Colonic mucosa (tissue), 4 donors: ENCODE results near the gene MSLN. TPM values are rescaled to one million over a fixed set of nuclear protein-coding genes. Genes with fewer than 3 reads are reported as not detected.

Source experiments
- DNase-seq: peaks from one replicate; pipeline ENCODE4 v3.0.0-alpha.2; 2020
- H3K27ac ChIP-seq: fragments of 200-600 bp; one replicate; pipeline ENCODE4 v1.8.0; 2021
- H3K27me3 ChIP-seq: fragments of 200-600 bp; one replicate; pipeline ENCODE4 v1.8.0; 2021
- H3K36me3 ChIP-seq: fragments of 200-600 bp; one replicate; pipeline ENCODE4 v1.8.0; 2021
- H3K4me1 ChIP-seq: fragments of 200-600 bp; one replicate; pipeline ENCODE4 v1.8.0; 2021; ENCODE audit warnings: mild to moderate bottlenecking
- H3K4me3 ChIP-seq: fragments of 200-600 bp; one replicate; pipeline ENCODE4 v1.8.0; 2021
- H3K9ac ChIP-seq, 2 donors: one replicate each; pipeline ENCODE4 v1.7.0; 2013; ENCODE audit warnings: control low read depth in 2 of 2, low read depth in 2 of 2, low read length in 2 of 2
- H3K9me3 ChIP-seq: fragments of 200-600 bp; one replicate; pipeline ENCODE4 v1.8.0; 2021
- intact Hi-C: fragments of 100-400 bp; cut with DNase I; formaldehyde crosslinking; loops from one replicate; pipeline ENCODE4 v1.14.1; 2022
- total RNA-seq, 2 donors: library from RNA; stranded (reverse); fragmentation: NEBNext Ultra II Directional in 1 of 2; extraction: Animal tissue kit (Norgen Biotek cat#: 25700) in 1 of 2; gene quantifications; one replicate each; pipeline ENCODE4 v1.2.1, GENCODE V29; 2021
- TF ChIP-seq, protein P1 (sequence below): fragments of 200-600 bp; IDR thresholded peaks from one replicate; pipeline ENCODE4 v1.8.0; 2022; ENCODE audit warnings: antibody characterized with exemption, mild to moderate bottlenecking
- donor health status: healthy.
- donor health status: DM: no; HTN: no; CAD: no.
- donor health status: DM: no; HTN: no; CAD: no.

The MSLN gene
- total RNA-seq, 2 donors from 2014 or later: 1.4 to 1.8 TPM

- Histone ChIP-seq H3K27me3 (peaks cover 9% of the 10 kb centered on the region), H3K9me3 (no peaks in the 10 kb centered on the region), H3K36me3 (no peaks in the 10 kb centered on the region), H3K4me1 (peaks cover 13% of the 10 kb centered on the region), H3K4me3 (peak overlapping the region; percentile 42), H3K9ac (peak overlapping the region; percentile 12 to 16), H3K27ac (no peak overlapping the region)
- intact Hi-C loops: no loop called here
- peak; percentile 39 for DNase-seq
- TF ChIP-seq, protein P1, sequence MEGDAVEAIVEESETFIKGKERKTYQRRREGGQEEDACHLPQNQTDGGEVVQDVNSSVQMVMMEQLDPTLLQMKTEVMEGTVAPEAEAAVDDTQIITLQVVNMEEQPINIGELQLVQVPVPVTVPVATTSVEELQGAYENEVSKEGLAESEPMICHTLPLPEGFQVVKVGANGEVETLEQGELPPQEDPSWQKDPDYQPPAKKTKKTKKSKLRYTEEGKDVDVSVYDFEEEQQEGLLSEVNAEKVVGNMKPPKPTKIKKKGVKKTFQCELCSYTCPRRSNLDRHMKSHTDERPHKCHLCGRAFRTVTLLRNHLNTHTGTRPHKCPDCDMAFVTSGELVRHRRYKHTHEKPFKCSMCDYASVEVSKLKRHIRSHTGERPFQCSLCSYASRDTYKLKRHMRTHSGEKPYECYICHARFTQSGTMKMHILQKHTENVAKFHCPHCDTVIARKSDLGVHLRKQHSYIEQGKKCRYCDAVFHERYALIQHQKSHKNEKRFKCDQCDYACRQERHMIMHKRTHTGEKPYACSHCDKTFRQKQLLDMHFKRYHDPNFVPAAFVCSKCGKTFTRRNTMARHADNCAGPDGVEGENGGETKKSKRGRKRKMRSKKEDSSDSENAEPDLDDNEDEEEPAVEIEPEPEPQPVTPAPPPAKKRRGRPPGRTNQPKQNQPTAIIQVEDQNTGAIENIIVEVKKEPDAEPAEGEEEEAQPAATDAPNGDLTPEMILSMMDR: no peak
Observed at GRCh38 chr16:727291-727977, 33.1 kb upstream of the MSLN start.

- H3K27ac ChIP-seq: no peak overlapping the region
- H3K9ac ChIP-seq: peak overlapping the region in 1 of 2 donors; percentile 56
- H3K4me3 ChIP-seq: peak overlapping the region; percentile 42
- DNase-seq: peak; percentile 77
- intact Hi-C loops: no loop called here
- H3K27me3 ChIP-seq: peaks cover 9% of the 10 kb centered on the region
- TF ChIP-seq, protein P1: no peak
- no peaks in the 10 kb centered on the region for H3K9me3 ChIP-seq
- H3K4me1 ChIP-seq: peaks cover 13% of the 10 kb centered on the region
- H3K36me3 ChIP-seq: peaks cover 4% of the 10 kb centered on the region
Observed at GRCh38 chr16:728131-728889, 32.2 kb upstream of the MSLN start.

- intact Hi-C loops: no loop called here
- no peak for DNase-seq
- Histone ChIP-seq H3K36me3 (peaks cover 8% of the 10 kb centered on the region), H3K27ac (no peak overlapping the region), H3K4me3 (no peak overlapping the region), H3K9ac (no peak overlapping the region), H3K27me3 (peaks cover 9% of the 10 kb centered on the region), H3K9me3 (no peaks in the 10 kb centered on the region), H3K4me1 (peaks cover 13% of the 10 kb centered on the region)
- TF ChIP-seq, protein P1: no peak
Observed at GRCh38 chr16:728890-729744, 31.4 kb upstream of the MSLN start.

GRCh38 chr16:729768-730665 is 30.5 kb upstream of the MSLN start:
- no peaks in the 10 kb centered on the region for H3K9me3 ChIP-seq
- no peak overlapping the region for H3K9ac ChIP-seq
- intact Hi-C loops: no loop called here
- peaks cover 9% of the 10 kb centered on the region for H3K27me3 ChIP-seq
- DNase-seq: no peak
- peaks cover 13% of the 10 kb centered on the region for H3K4me1 ChIP-seq
- H3K27ac ChIP-seq: no peak overlapping the region
- H3K4me3 ChIP-seq: no peak overlapping the region
- TF ChIP-seq, protein P1: no peak
- H3K36me3 ChIP-seq: peaks cover 8% of the 10 kb centered on the region
